ENCODE results near the gene CEP85. TPM values are rescaled to one million over a fixed set of nuclear protein-coding genes. Genes with fewer than 3 reads are reported as not detected.

Gene CEP85
- total and polyA plus RNA-seq, 2 of the 13 experiments (the other 11 are each of a cell fraction or from before 2014, with no cell fraction given), result 16.1 to 26.7 TPM

- Histone ChIP-seq H3K9me3 (ENCODE audit: low read length) (no peaks in the 10 kb centered on the region), H4K20me1 (ENCODE audit: insufficient read depth, low read length) (no peaks in the 10 kb centered on the region), H3K27me3 (ENCODE audit: control insufficient read depth in 1 of 2, insufficient read depth in 2 of 2, low read length in 2 of 2) (no peaks in the 10 kb centered on the region; a peak in 2 of 5 replicates), H3K36me3 (replicated peaks in 1 of 2; ENCODE audit: control insufficient read depth in 1 of 2, insufficient read depth in 2 of 2, low read length in 2 of 2) (no peaks in the 10 kb centered on the region), H3K4me3 (replicated peaks in 1 of 3; ENCODE audit: insufficient read depth in 1 of 3, low read depth in 2 of 3, low read length in 3 of 3) (peak overlapping the region; percentile 72 to 81 (median 74)), H2AFZ (ENCODE audit: low read length) (peak overlapping the region; percentile 69), H3K4me1 (ENCODE audit: insufficient read depth, low read length) (peaks cover 36% of the 10 kb centered on the region), H3K9ac (ENCODE audit: insufficient read depth, low read depth, low read length) (peak overlapping the region; percentile 66), H3K4me2 (ENCODE audit: low read depth, low read length) (peak overlapping the region; percentile 100), H3K27ac (ENCODE audit: extremely low read length, insufficient read depth, low read length) (no peak overlapping the region), H3K79me2 (ENCODE audit: insufficient read depth, low read length) (no peaks in the 10 kb centered on the region)
- ATAC-seq (peak; percentile 95), FAIRE-seq (peak; percentile 79), DNase-seq (ENCODE audit: low spot score) (peak; percentile 84)
- CTCF ChIA-PET (ENCODE audit: low intra/inter-chr PET ratio, low total read pairs), result no interaction called here
- BruUV-seq (replicated peaks), result no TSS peak
- in situ Hi-C loops (cut with HindIII; ENCODE audit: extremely low pct_ligation_motif_present, low pct_unique_long_range_greater_than_20kb), result no loop called here
- POLR2A ChIA-PET, result interaction anchor here (1.0 to 3.5 kb wide), 7 partner anchors 10 to 202 kb away, joined by 3 to 50 read pairs (median 5); partner anchors contain the start of genes CATSPER4, CEP85, CNKSR1 and ZNF593
- under 1% methylated on average over 15 of the region's 50 CpGs for WGBS (ENCODE audit: low lambda C conversion rate)
- intact Hi-C loops (cut with micrococcal nuclease; ENCODE audit: unreplicated experiment), result loop anchor here (1.0 kb wide), 1 partner anchor 8 kb away; no protein-coding TSS in a partner anchor
- TF ChIP-seq ZBTB14 (CRISPR knock-in tag; IDR thresholded peaks at IDR 0.05) (0 out of 2 replicates have a peak, but pooled peaks have one; percentile 38), SOX6 (IDR thresholded peaks at IDR 0.05) (no peak), SOX6 (CRISPR knock-in tag; IDR thresholded peaks at IDR 0.05) (peak; percentile 62; the same call in 1 of the 2 replicates), YY1 (IDR thresholded peaks at IDR 0.05; ENCODE audit: insufficient read depth, insufficient replicate concordance, low read depth, low read length) (peak; percentile 32), SAP130 (CRISPR knock-in tag; IDR thresholded peaks at IDR 0.05; ENCODE audit: low read depth) (peak; percentile 73), CENPBD1 (CRISPR knock-in tag; IDR thresholded peaks at IDR 0.05; ENCODE audit: borderline replicate concordance, low read depth) (peak; percentile 56; the same call in 1 of the 2 replicates), SMC3 (IDR thresholded peaks at IDR 0.05; ENCODE audit: low read length) (no peak), TGIF2 (CRISPR knock-in tag; IDR thresholded peaks at IDR 0.05) (no peak), BORCS8-MEF2B (CRISPR knock-in tag; IDR thresholded peaks at IDR 0.05) (peak; percentile 40; the same call in 1 of the 2 replicates), TBL1XR1 (IDR thresholded peaks at IDR 0.05; ENCODE audit: borderline replicate concordance, low read length, partially characterized antibody) (peak; percentile 53), TFDP2 (CRISPR knock-in tag; IDR thresholded peaks at IDR 0.05) (peak; percentile 40; the same call in 1 of the 2 replicates), SRF (IDR thresholded peaks at IDR 0.05; ENCODE audit: low read depth, low read length) (peak; percentile 57; the same call in 1 of the 2 replicates), ZNF17 (CRISPR knock-in tag; IDR thresholded peaks at IDR 0.05) (no peak), ZZZ3 (CRISPR knock-in tag; IDR thresholded peaks at IDR 0.05; ENCODE audit: borderline replicate concordance) (no peak), CEBPB (IDR thresholded peaks at IDR 0.05; ENCODE audit: borderline replicate concordance, low read depth, low read length) (no peak), KDM3A (CRISPR knock-in tag; IDR thresholded peaks at IDR 0.05; ENCODE audit: low read depth) (peak; percentile 58; the same call in 1 of the 2 replicates), MTA1 (CRISPR knock-in tag; IDR thresholded peaks at IDR 0.05; ENCODE audit: borderline replicate concordance) (peak; percentile 54; the same call in 1 of the 2 replicates), TCF12 (IDR thresholded peaks at IDR 0.05) (no peak), TCF12 (CRISPR knock-in tag; IDR thresholded peaks at IDR 0.05) (peak; percentile 92), AGO1 (IDR thresholded peaks at IDR 0.05; ENCODE audit: low read depth, low read length, poor library complexity, severe bottlenecking) (no peak)
These were observed 8.8 kb upstream of the CEP85 start for GRCh38 chr1:26225033-26225831.

Measured in HepG2 (cell line).